H1 (cell line): ENCODE results near the gene PUDP. TPM values are rescaled to one million over a fixed set of nuclear protein-coding genes. Genes with fewer than 3 reads are reported as not detected.

Experiments used
- BRCA1 ChIP-seq: IDR thresholded peaks from 2 replicates; pipeline ENCODE4 v1.6.1; 2012; ENCODE audit warnings: low read depth, low read length, improper control_type of control experiment
- TCF12 ChIP-seq: IDR thresholded peaks from 2 replicates; pipeline ENCODE4 v1.6.1; 2011; ENCODE audit warnings: low read depth, mild to moderate bottlenecking, low read length
- polyA plus RNA-seq, 7 experiments: library from polyadenylated mRNA; depleted of rRNA in 3 of 7; stranded (reverse) in 5 of 7; unstranded in 2 of 7; fragments of >200 nt in 5 of 7; fragments of 200-250 nt in 2 of 7; gene quantifications; 1 replicate in 5 of 7; 2 replicates in 1 of 7; 4 replicates in 1 of 7; pipeline versions ENCODE4 v1.2.1 to v1.2.3, GENCODE V29; 2011 to 2013; ENCODE audit warnings: missing spikeins in 2 of 7, mixed read lengths in 2 of 7
- total RNA-seq: library from RNA; stranded (reverse); fragmentation: NEBNext Ultra II Directional; extraction: Animal tissue kit (Norgen Biotek cat#: 25700); gene quantifications from 2 replicates; pipeline ENCODE4 v1.2.1, GENCODE V29; 2021

Gene PUDP
- total and polyA plus RNA-seq, 2 of the 8 experiments (the other 6 are each of a cell fraction or from before 2014, with no cell fraction given): 27.2 to 30.2 TPM

- no peak for TF ChIP-seq TCF12
- TF ChIP-seq BRCA1: no peak
These were observed 86.5 kb downstream of the PUDP start (continued) for GRCh38 chrX:7061429-7061828.
